PC-3 (cell line): Measurements from ENCODE around the gene PRPF40B. TPM values are rescaled to one million over a fixed set of nuclear protein-coding genes. Genes with fewer than 3 reads are reported as not detected.

Experiments used
- ATAC-seq: fragments of 200-7000 bp; cut with Tn5 transposase; 2 replicates; pipeline ENCODE4 v1.9.1; 2020; ENCODE audit warnings: mild to moderate bottlenecking, moderate library complexity
- BruUV-seq: library from RNA; stranded (reverse); fragments of 400-500 nt; replicated peaks from 2 replicates; lab custom pipeline; 2021; lab: Mats Ljungman, UMichigan
- CTCF ChIA-PET: fragments of 300-600 bp; sonication (Branson Sonifier 250); formaldehyde crosslinking; loops from one replicate; lab custom pipeline; 2022; ENCODE audit warnings: antibody characterized with exemption; lab: Charles Lee
- POLR2A ChIA-PET: fragments of 300-600 bp; sonication (Branson Sonifier 250); formaldehyde crosslinking; loops from one replicate; lab custom pipeline; 2022; ENCODE audit warnings: antibody characterized with exemption; ENCODE audit not compliant: unreplicated experiment; lab: Charles Lee
- DNase-seq: peaks from one replicate; pipeline ENCODE4 v3.0.0-alpha.2; 2015
- H2AFZ ChIP-seq: fragments of 300-600 bp; sonication (generic); 2 replicates; pipeline ENCODE4 v1.6.0; 2016; ENCODE audit warnings: antibody characterized with exemption, low read length
- H3F3A ChIP-seq: fragments of 300-600 bp; sonication (generic); one replicate; pipeline ENCODE4 v1.6.0; 2017; ENCODE audit warnings: antibody characterized with exemption, low read length, control low read depth, mild to moderate bottlenecking; ENCODE audit not compliant: unreplicated experiment
- H3K27ac ChIP-seq: fragments of 300-600 bp; sonication (generic); 2 replicates; pipeline ENCODE4 v1.5.1; 2016; ENCODE audit warnings: mild to moderate bottlenecking, low read length
- H3K27me3 ChIP-seq: fragments of 300-600 bp; sonication (generic); 2 replicates; pipeline ENCODE4 v1.6.1; 2016; ENCODE audit warnings: low read length, mixed read lengths
- H3K36me3 ChIP-seq: fragments of 300-600 bp; sonication (generic); 2 replicates; pipeline ENCODE4 v1.6.1; 2016; ENCODE audit warnings: low read depth, mixed run types, low read length, mixed read lengths
- H3K4me1 ChIP-seq: fragments of 300-600 bp; sonication (generic); 2 replicates; pipeline ENCODE4 v1.5.1; 2016; ENCODE audit warnings: low read length; ENCODE audit not compliant: insufficient read depth
- H3K4me2 ChIP-seq: fragments of 300-600 bp; sonication (generic); 2 replicates; pipeline ENCODE4 v1.6.0; 2016; ENCODE audit warnings: low read length
- H3K4me3 ChIP-seq: fragments of 300-600 bp; sonication (generic); 2 replicates; pipeline ENCODE4 v1.5.1; 2016; ENCODE audit warnings: mild to moderate bottlenecking, low read length, mixed read lengths
- H3K79me2 ChIP-seq: fragments of 300-600 bp; sonication (generic); 2 replicates; pipeline ENCODE4 v1.6.1; 2017; ENCODE audit warnings: low read length, mixed read lengths
- H3K9ac ChIP-seq: fragments of 300-600 bp; sonication (generic); 2 replicates; pipeline ENCODE4 v1.6.0; 2016; ENCODE audit warnings: mild to moderate bottlenecking, low read length
- H3K9me2 ChIP-seq: fragments of 300-600 bp; sonication (generic); replicated peaks from 2 replicates; pipeline ENCODE4 v1.6.1; 2016; ENCODE audit warnings: mixed run types, low read length, mixed read lengths
- H3K9me3 ChIP-seq: fragments of 300-600 bp; sonication (generic); 2 replicates; pipeline ENCODE4 v1.6.1; 2016; ENCODE audit warnings: low read length, mixed read lengths
- H4K20me1 ChIP-seq: fragments of 300-600 bp; sonication (generic); 2 replicates; pipeline ENCODE4 v1.6.1; 2016; ENCODE audit warnings: low read length, mixed read lengths
- CTCF ChIP-seq: fragments of 300-600 bp; sonication (generic); conservative IDR thresholded peaks from 2 replicates; pipeline ENCODE4 v1.5.1; 2017; ENCODE audit warnings: antibody characterized with exemption, low read depth, mild to moderate bottlenecking, low read length
- EZH2 ChIP-seq: fragments of 300-600 bp; sonication (generic); IDR thresholded peaks from one replicate; pipeline ENCODE4 v1.6.1; 2017; ENCODE audit warnings: antibody characterized with exemption, mild to moderate bottlenecking, low read length; ENCODE audit not compliant: unreplicated experiment
- EZH2phosphoT487 ChIP-seq: fragments of 300-600 bp; sonication (generic); IDR thresholded peaks from 2 replicates; pipeline ENCODE4 v1.6.1; 2018; ENCODE audit warnings: mild to moderate bottlenecking, antibody characterized with exemption, low read length, borderline replicate concordance
- intact Hi-C: fragments of 100-400 bp; cut with micrococcal nuclease; formaldehyde crosslinking; loops from 2 replicates; pipeline ENCODE4 v1.9.0; 2023
- total RNA-seq: library from RNA; depleted of rRNA; stranded (reverse); fragments of >200 nt; gene quantifications from 2 replicates; pipeline ENCODE4 v1.2.3, GENCODE V29; 2014

PRPF40B gene
- total RNA-seq, 1 experiment from 2014 or later = 17.7 TPM

- ChIA-PET CTCF (no interaction called here), POLR2A (interaction anchor here (0.6 kb wide), 1 partner anchor 25 kb away, joined by 3 read pairs; no protein-coding TSS in a partner anchor)
- no TSS peak for BruUV-seq
Measured at GRCh38 chr12:49632986-49633702, 9.8 kb downstream of the PRPF40B start.

DNA sequence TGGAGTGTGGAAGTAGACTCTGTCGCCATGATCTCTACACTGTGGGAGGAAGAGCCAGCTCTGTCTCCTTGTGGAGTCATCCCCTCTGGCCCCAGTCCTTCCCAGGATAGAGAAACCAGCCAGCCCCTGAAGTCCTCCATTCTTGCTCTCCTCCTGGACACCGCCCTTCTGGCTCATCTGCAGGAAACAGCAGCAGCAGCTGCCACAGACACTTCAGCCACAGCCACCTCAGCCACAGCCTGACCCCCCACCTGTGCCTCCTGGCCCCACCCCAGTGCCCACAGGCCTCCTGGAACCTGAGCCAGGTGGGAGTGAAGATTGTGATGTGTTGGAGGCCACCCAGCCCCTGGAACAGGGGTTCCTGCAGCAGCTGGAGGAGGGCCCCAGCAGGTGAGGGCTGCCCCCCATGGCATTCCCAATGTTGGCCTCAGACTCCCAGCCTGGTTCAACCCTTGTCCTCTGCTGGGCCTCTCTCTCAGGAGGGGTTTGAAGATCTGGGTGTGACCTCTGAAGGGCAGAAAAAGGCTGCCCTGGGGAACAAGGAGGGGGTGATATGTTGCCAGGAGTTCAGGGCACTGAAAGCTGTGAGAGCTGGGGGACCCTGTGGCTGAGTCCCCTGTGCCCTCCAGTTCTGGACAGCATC is 10.5 kb downstream of the PRPF40B start:
- Histone ChIP-seq H2AFZ (no peak overlapping the region), H4K20me1 (no peaks in the 10 kb centered on the region), H3K27ac (no peak overlapping the region), H3K36me3 (no peaks in the 10 kb centered on the region), H3K27me3 (no peaks in the 10 kb centered on the region), H3K9ac (no peak overlapping the region), H3K4me1 (no peaks in the 10 kb centered on the region), H3F3A (no peaks in the 10 kb centered on the region), H3K4me2 (no peak overlapping the region), H3K79me2 (no peaks in the 10 kb centered on the region), H3K9me2 (no peaks in the 10 kb centered on the region), H3K4me3 (no peak overlapping the region), H3K9me3 (no peaks in the 10 kb centered on the region)
- no peak for DNase-seq
- no peak for ATAC-seq
- BruUV-seq = no TSS peak
- TF ChIP-seq CTCF = no peak
- TF ChIP-seq EZH2phosphoT487 = no peak
- no peak for TF ChIP-seq EZH2
- intact Hi-C loops = no loop called here
- ChIA-PET CTCF (no interaction called here), POLR2A (interaction anchor here (0.6 kb wide), 1 partner anchor 24 kb away, joined by 3 read pairs; no protein-coding TSS in a partner anchor)

More at GRCh38 chr12:49632986-49633702, 9.8 kb downstream of the PRPF40B start:
- TF ChIP-seq EZH2phosphoT487 = no peak
- no peak for TF ChIP-seq CTCF
- H3K4me2 ChIP-seq = no peak overlapping the region
- no peaks in the 10 kb centered on the region for H3K27me3 ChIP-seq
- H3K27ac ChIP-seq = no peak overlapping the region
- no peaks in the 10 kb centered on the region for H3K9me2 ChIP-seq
- H4K20me1 ChIP-seq = no peaks in the 10 kb centered on the region
- intact Hi-C loops = no loop called here
- no peak overlapping the region for H2AFZ ChIP-seq
- H3F3A ChIP-seq = no peaks in the 10 kb centered on the region
- no peak overlapping the region for H3K9ac ChIP-seq
- H3K79me2 ChIP-seq = no peaks in the 10 kb centered on the region
- no peak overlapping the region for H3K4me3 ChIP-seq
- no peak for ATAC-seq
- DNase-seq = no peak
- no peaks in the 10 kb centered on the region for H3K9me3 ChIP-seq
- peaks cover under 1% of the 10 kb centered on the region for H3K4me1 ChIP-seq
- no peaks in the 10 kb centered on the region for H3K36me3 ChIP-seq

GRCh38 chr12:49635036-49635435 is 11.7 kb downstream of the PRPF40B start:
- Histone ChIP-seq H3K27ac (no peak overlapping the region), H3K9ac (no peak overlapping the region), H4K20me1 (no peaks in the 10 kb centered on the region), H3K9me3 (no peaks in the 10 kb centered on the region), H2AFZ (no peak overlapping the region), H3K4me2 (no peak overlapping the region), H3K79me2 (no peaks in the 10 kb centered on the region), H3K4me1 (no peaks in the 10 kb centered on the region), H3K27me3 (no peaks in the 10 kb centered on the region), H3F3A (no peaks in the 10 kb centered on the region), H3K9me2 (no peaks in the 10 kb centered on the region), H3K36me3 (no peaks in the 10 kb centered on the region), H3K4me3 (no peak overlapping the region)
- POLR2A ChIA-PET = no interaction called here
- no TSS peak for BruUV-seq
- TF ChIP-seq EZH2phosphoT487 = no peak
- TF ChIP-seq EZH2 = no peak
- TF ChIP-seq CTCF = no peak
- intact Hi-C loops = no loop called here
- ATAC-seq (no peak), DNase-seq (no peak)
- CTCF ChIA-PET = no interaction called here
